Measurements from ENCODE around the gene RGS4.

DNA sequence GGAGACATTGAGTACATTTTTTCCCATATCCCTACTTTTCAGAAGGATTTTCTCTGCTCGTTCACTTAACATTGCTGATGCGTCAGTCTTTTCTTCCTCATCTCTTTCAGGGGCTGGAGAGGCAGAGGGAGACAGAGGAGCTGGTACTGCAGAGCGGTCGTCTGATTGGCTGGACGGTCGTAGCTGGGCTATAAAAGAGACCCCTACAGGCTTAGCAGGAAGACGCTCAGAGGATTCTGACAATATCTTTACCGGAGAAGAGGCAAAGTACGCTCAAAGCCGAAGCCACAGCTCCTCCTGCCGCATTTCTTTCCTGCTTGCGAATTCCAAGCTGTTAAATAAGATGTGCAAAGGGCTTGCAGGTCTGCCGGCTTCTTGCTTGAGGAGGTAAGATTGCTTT, at the start of gene RGS4:
- TF ChIP-seq HDGF (IDR thresholded peaks at IDR 0.05; ENCODE audit: borderline replicate concordance) (no peak), SP1 (IDR thresholded peaks at IDR 0.05) (no peak), BHLHE40 (IDR thresholded peaks at IDR 0.05; ENCODE audit: borderline replicate concordance) (no peak), SUZ12 (IDR thresholded peaks at IDR 0.05) (no peak), NFRKB (IDR thresholded peaks at IDR 0.05) (no peak), ARNT (IDR thresholded peaks at IDR 0.05) (no peak), ZNF384 (IDR thresholded peaks at IDR 0.05) (no peak), ELF4 (IDR thresholded peaks at IDR 0.05) (no peak)

All from HEK293T (cell line).